CD4-positive, alpha-beta T cell (primary cell): ENCODE measurements around the gene PITPNC1. TPM values are rescaled to one million over a fixed set of nuclear protein-coding genes. Genes with fewer than 3 reads are reported as not detected.

Source experiments
- ATAC-seq: fragments of 200-7000 bp; cut with Tn5 transposase; one replicate; pipeline ENCODE4 v1.10.0; 2022; ENCODE audit warnings: mild to moderate bottlenecking; ENCODE audit not compliant: poor library complexity
- CTCF ChIA-PET: fragments of 350-600 bp; sonication (Branson Sonifier 250); formaldehyde crosslinking; loops from one replicate; lab custom pipeline; 2021; ENCODE audit warnings: antibody characterized with exemption, inconsistent platforms; lab: Charles Lee
- POLR2A ChIA-PET: fragments of 350-600 bp; sonication (Branson Sonifier 250); formaldehyde crosslinking; loops from one replicate; lab custom pipeline; 2021; ENCODE audit warnings: antibody characterized with exemption, inconsistent platforms; lab: Charles Lee
- DNase-seq, 14 experiments: peaks; one replicate each; pipeline ENCODE4 v3.0.0-alpha.2; 2013 to 2020; ENCODE audit warnings: mixed read lengths in 2 of 14
- H3K27ac ChIP-seq, 2 donors: one replicate each; pipeline versions ENCODE4 v1.5.1 to v1.7.0; 2013; ENCODE audit warnings: low read length in 2 of 2, low read depth in 1 of 2, mild to moderate bottlenecking in 1 of 2
- H3K27me3 ChIP-seq, 2 experiments: 1 replicate in 1 of 2; 2 replicates in 1 of 2; pipeline versions ENCODE4 v1.6.1 to v1.7.0; 2013; ENCODE audit warnings: low read length in 2 of 2, control low read depth in 1 of 2, mild to moderate bottlenecking in 1 of 2, moderate library complexity in 1 of 2; ENCODE audit not compliant: insufficient read depth in 2 of 2, control insufficient read depth in 1 of 2
- H3K36me3 ChIP-seq: one replicate; pipeline ENCODE4 v1.6.1; 2013; ENCODE audit warnings: low read length, control low read depth; ENCODE audit not compliant: insufficient read depth
- H3K4me1 ChIP-seq: one replicate; pipeline ENCODE4 v1.6.1; 2013; ENCODE audit warnings: low read length, control low read depth; ENCODE audit not compliant: insufficient read depth
- H3K4me3 ChIP-seq: one replicate; pipeline ENCODE4 v1.5.1; 2013; ENCODE audit warnings: mild to moderate bottlenecking, low read length, moderate library complexity
- H3K9me3 ChIP-seq, 2 experiments: 1 replicate in 1 of 2; 2 replicates in 1 of 2; pipeline versions ENCODE4 v1.6.1 to v1.7.0; 2013; ENCODE audit warnings: low read length in 2 of 2, mild to moderate bottlenecking in 2 of 2, control low read depth in 1 of 2, moderate library complexity in 1 of 2; ENCODE audit not compliant: control insufficient read depth in 1 of 2, insufficient read depth in 1 of 2
- H3K27ac Mint-ChIP-seq: one replicate; pipeline ENCODE4 v1.8.0; 2020; ENCODE audit warnings: mixed read lengths
- H3K27me3 Mint-ChIP-seq: one replicate; pipeline ENCODE4 v1.8.0; 2021; ENCODE audit warnings: mixed read lengths
- H3K36me3 Mint-ChIP-seq: one replicate; pipeline ENCODE4 v1.8.0; 2021; ENCODE audit warnings: low read depth, mixed read lengths
- H3K4me1 Mint-ChIP-seq: one replicate; pipeline ENCODE4 v1.8.0; 2021; ENCODE audit warnings: low read depth, mixed read lengths
- H3K4me3 Mint-ChIP-seq: one replicate; pipeline ENCODE4 v1.8.0; 2020; ENCODE audit warnings: mild to moderate bottlenecking, mixed read lengths
- H3K9me3 Mint-ChIP-seq: one replicate; pipeline ENCODE4 v1.8.0; 2020; ENCODE audit warnings: mixed read lengths
- intact Hi-C, 2 experiments: fragments of 100-400 bp; cut with DNase I in 1 of 2; cut with micrococcal nuclease in 1 of 2; formaldehyde crosslinking; loops; one replicate each; pipeline versions ENCODE4 v1.15.1 to v1.9.0; 2023 to 2025; cut with DNase I, micrococcal nuclease
- total RNA-seq, 174 experiments: library from RNA in 2 of 174; stranded (reverse) in 2 of 174; gene quantifications; one replicate each; pipeline ENCODE4 v1.2.3 and lab custom pipeline; 2021 to 2026
- TF ChIP-seq, protein P1 (sequence below): fragments of 200-600 bp; IDR thresholded peaks from one replicate; pipeline ENCODE4 v1.8.0; 2022; ENCODE audit warnings: antibody characterized with exemption, mild to moderate bottlenecking

Gene PITPNC1
- total RNA-seq, 2 experiments from 2014 or later: 80.2 to 83.4 TPM

DNA sequence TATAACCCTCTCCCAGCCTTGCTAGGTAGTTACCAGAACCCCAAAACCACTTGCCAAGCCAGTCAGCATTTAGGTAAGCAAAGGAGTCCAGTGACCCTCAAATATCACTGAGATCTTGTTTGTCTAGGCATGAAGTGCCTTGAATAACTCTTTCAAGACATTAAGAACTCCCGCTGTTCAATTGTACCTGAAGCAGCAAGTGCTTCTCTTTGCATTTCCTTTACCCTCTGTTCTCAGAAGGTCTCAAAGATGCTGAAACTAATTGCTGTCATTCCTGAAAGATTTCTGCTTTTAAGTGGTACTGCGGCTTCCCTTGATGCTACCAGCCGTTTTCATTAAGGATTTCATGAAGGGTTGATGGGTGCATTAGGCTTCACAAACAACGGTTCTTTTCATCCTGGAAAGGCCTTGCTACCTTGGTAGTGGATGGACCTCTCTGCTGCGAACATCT, 142.7 kb downstream of the PITPNC1 start:
- Mint-ChIP-seq H3K36me3 (peaks cover 5% of the 10 kb centered on the region), H3K27me3 (no peaks in the 10 kb centered on the region), H3K4me1 (peaks cover 78% of the 10 kb centered on the region), H3K9me3 (peaks cover 4% of the 10 kb centered on the region), H3K4me3 (peak overlapping the region; percentile 28), H3K27ac (peak overlapping the region; percentile 75)
- intact Hi-C loops: no loop called here
- no peaks in the 10 kb centered on the region for H3K27me3 ChIP-seq
- H3K4me3 ChIP-seq: no peak overlapping the region
- no peaks in the 10 kb centered on the region for H3K9me3 ChIP-seq
- ChIA-PET POLR2A (no interaction called here), CTCF (no interaction called here)
- peaks cover 22% of the 10 kb centered on the region for H3K4me1 ChIP-seq
- TF ChIP-seq, protein P1, sequence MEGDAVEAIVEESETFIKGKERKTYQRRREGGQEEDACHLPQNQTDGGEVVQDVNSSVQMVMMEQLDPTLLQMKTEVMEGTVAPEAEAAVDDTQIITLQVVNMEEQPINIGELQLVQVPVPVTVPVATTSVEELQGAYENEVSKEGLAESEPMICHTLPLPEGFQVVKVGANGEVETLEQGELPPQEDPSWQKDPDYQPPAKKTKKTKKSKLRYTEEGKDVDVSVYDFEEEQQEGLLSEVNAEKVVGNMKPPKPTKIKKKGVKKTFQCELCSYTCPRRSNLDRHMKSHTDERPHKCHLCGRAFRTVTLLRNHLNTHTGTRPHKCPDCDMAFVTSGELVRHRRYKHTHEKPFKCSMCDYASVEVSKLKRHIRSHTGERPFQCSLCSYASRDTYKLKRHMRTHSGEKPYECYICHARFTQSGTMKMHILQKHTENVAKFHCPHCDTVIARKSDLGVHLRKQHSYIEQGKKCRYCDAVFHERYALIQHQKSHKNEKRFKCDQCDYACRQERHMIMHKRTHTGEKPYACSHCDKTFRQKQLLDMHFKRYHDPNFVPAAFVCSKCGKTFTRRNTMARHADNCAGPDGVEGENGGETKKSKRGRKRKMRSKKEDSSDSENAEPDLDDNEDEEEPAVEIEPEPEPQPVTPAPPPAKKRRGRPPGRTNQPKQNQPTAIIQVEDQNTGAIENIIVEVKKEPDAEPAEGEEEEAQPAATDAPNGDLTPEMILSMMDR: no peak
- DNase-seq: no peak
- peaks cover 3% of the 10 kb centered on the region for H3K36me3 ChIP-seq
- peak overlapping the region in 1 of 2 donors; percentile 23 for H3K27ac ChIP-seq
- ATAC-seq: no peak

DNA sequence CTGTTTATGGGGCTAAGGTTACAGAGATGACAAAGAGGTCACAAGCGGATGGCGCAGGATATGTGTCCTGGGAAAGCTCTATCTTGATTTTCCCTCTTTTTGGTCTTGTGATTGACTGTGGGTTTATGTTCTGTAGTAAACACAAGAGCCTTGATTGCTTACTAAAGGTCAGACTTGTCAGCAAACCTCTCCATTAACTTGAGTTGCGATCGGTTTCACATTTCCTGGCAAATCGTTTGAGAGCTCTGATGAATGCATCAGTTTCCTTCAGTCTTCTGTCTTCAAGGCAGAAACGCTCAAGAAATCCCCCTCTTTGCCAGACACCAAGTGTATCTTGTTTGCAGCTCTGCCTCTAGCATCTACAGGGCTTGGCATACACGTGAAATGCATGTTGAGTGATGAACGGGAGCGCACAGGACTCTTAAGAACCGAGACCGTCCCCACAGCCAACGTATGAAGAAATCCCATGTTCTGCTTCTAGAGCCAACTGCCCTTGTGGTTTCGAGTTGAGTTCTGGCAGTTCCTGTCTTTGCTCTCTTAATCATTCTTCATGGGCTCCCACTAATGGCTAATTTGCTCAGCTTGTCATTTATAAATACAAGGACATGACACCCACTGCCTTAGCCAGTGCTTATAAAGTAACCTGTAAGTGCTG, 143.3 kb downstream of the PITPNC1 start:
- Histone ChIP-seq H3K27ac (peak overlapping the region in 1 of 2 donors; percentile 23), H3K27me3 (no peaks in the 10 kb centered on the region), H3K4me3 (no peak overlapping the region), H3K4me1 (peaks cover 22% of the 10 kb centered on the region), H3K9me3 (no peaks in the 10 kb centered on the region), H3K36me3 (peaks cover 3% of the 10 kb centered on the region)
- peak in 2 of 14 experiments; percentile 32 to 40 for DNase-seq
- intact Hi-C loops: no loop called here
- Mint-ChIP-seq H3K27me3 (no peaks in the 10 kb centered on the region), H3K4me3 (no peak overlapping the region), H3K4me1 (peaks cover 72% of the 10 kb centered on the region), H3K27ac (peak overlapping the region; percentile 75), H3K9me3 (peaks cover 4% of the 10 kb centered on the region), H3K36me3 (peaks cover 5% of the 10 kb centered on the region)
- CTCF ChIA-PET: no interaction called here
- POLR2A ChIA-PET: no interaction called here
- TF ChIP-seq, protein P1: no peak
- ATAC-seq: no peak

DNA sequence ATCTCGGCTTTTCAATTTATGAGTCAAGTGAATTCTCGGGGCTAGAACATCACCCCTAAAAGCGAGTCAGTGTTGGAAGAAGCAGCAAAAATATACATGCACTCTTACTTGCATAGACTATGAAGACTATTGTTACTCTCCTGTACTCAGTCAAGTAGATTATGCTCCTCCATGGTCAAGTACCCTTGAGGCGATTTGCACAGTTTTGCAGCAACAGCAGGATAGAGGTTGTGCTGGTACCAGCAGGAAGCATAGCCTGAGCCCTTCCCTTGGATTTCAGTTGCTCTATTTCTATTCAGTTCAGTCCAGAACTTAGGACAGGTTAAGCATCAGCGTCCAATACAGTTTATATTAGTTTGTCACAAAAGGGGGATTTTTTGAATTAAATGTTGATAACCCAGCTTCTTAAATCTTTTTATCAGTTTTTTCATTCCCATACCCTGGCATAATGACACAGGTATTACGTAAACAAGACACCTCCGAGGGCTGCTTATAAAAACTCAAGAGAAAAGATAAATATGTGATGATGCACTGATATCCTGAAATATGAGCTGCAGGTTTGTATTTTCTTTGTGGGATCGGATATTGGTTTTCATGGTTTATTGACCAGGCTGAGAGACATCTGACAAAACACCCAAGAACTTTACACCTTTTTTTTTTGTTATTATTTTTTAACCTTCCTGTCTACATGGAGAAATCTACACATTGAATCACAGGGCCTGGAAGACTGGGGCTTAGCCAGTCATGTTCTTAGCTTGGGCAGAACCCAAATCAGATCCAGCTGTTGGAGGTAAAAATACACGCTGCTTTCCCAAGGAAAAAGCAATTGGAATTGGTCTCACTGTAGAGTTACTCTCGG, 144.1 kb downstream of the PITPNC1 start:
- Mint-ChIP-seq H3K36me3 (peaks cover 5% of the 10 kb centered on the region), H3K4me1 (peaks cover 72% of the 10 kb centered on the region), H3K27ac (peak overlapping the region; percentile 75), H3K27me3 (no peaks in the 10 kb centered on the region), H3K4me3 (no peak overlapping the region), H3K9me3 (peaks cover 4% of the 10 kb centered on the region)
- ChIA-PET CTCF (interaction anchor here (1.5 kb wide), 1 partner anchor 146 kb away, joined by 3 read pairs; no protein-coding TSS in a partner anchor), POLR2A (interaction anchor here (1.7 kb wide), 1 partner anchor 39 kb away, joined by 3 read pairs; no protein-coding TSS in a partner anchor)
- peaks cover 25% of the 10 kb centered on the region for H3K4me1 ChIP-seq
- ATAC-seq (no peak), DNase-seq (no peak)
- intact Hi-C loops: no loop called here
- peaks cover 3% of the 10 kb centered on the region for H3K36me3 ChIP-seq
- H3K27me3 ChIP-seq: no peaks in the 10 kb centered on the region
- no peak overlapping the region for H3K4me3 ChIP-seq
- H3K9me3 ChIP-seq: no peaks in the 10 kb centered on the region
- TF ChIP-seq, protein P1: no peak
- no peak overlapping the region for H3K27ac ChIP-seq
